ENCODE measurements around the gene FXYD3. TPM values are rescaled to one million over a fixed set of nuclear protein-coding genes. Genes with fewer than 3 reads are reported as not detected.
"Not testable (repeated sequence)": the region's sequence is repeated elsewhere in the genome, so short reads cannot be mapped to it uniquely, and the experiment has no call there.

The FXYD3 gene
- total RNA-seq, 4 donors from 2014 or later, result 391 to 630 (median 546) TPM

DNA sequence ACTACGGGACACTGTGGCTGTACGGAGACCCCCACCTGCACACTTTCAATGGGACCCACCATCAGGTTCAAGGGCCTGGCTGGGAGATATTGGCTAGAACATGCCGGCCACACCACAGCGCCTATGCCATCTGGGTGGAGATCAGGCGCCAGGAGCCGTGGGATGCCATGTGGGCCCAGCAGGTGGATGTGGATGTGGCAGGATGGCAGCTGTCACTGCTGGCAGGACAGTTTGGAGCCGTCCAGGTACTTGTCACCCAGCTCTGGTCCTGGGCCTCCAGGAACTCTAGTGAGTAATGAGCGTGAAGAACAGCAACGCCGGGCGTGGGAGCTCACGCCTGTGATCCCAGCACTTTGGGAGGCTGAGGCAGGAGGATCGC is 15.7 kb upstream of the FXYD3 start:
- no peak for TF ChIP-seq POLR2A (IDR thresholded peaks at IDR 0.05)
- TF ChIP-seq, protein P1, sequence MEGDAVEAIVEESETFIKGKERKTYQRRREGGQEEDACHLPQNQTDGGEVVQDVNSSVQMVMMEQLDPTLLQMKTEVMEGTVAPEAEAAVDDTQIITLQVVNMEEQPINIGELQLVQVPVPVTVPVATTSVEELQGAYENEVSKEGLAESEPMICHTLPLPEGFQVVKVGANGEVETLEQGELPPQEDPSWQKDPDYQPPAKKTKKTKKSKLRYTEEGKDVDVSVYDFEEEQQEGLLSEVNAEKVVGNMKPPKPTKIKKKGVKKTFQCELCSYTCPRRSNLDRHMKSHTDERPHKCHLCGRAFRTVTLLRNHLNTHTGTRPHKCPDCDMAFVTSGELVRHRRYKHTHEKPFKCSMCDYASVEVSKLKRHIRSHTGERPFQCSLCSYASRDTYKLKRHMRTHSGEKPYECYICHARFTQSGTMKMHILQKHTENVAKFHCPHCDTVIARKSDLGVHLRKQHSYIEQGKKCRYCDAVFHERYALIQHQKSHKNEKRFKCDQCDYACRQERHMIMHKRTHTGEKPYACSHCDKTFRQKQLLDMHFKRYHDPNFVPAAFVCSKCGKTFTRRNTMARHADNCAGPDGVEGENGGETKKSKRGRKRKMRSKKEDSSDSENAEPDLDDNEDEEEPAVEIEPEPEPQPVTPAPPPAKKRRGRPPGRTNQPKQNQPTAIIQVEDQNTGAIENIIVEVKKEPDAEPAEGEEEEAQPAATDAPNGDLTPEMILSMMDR (IDR thresholded peaks at IDR 0.05), result no peak
- intact Hi-C loops (cut with DNase I; ENCODE audit: low total_unique reads), result no loop called here
- H3K4me3 ChIP-seq (ENCODE audit: low read depth, poor library complexity, severe bottlenecking), result no peak overlapping the region
- no peak for DNase-seq (ENCODE audit: low spot score in 2 of 2)
- WGBS, 2 donors, result 90 to 92% methylated on average over 11 to 13 of the region's 13 CpGs

DNA sequence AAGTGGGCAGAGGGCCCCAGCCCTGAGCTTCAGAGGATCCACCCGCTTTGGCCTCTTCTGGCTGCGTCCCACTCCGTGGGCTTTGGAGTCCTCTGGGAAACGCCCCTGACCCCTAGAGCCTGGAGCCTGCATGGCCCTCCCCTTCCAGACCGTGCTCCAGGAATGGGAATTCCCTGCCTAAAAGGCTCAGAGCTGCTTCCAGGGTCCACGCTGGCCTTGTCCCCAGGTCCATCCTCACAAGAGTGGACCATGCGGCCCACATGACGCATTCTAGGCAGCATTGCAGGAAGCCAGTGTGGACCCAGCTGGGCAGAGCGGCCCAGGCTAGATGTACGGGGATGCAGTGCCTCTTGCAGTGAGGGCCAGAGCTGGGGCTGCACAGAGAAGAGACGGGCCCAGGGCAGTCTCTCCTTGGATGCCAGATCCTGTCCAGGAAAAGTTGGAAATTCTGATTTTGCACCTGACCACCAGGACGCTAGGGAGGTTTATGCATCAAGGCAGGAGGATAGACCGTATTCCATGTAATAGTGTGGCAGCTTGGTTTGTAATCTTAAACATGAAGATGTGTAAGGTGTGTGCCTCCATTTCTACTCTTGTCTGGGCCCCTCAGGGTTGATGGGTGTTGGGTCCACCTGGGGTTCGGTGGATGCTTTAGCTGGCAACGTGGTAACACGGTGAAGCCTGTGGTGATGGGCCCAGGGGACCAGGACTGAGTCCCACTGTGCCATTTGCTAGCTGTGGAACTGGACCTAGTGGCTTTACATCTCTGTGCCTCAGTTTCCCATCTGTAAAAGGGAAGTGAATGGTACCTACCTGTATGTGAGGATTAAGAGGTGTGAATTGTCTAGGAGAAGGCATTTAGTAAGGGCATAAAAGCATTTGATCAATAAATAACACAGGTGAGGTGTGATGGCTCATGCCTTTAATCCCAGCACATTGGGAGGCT is 14.8 kb upstream of the FXYD3 start:
- no peak for TF ChIP-seq POLR2A (IDR thresholded peaks at IDR 0.05)
- TF ChIP-seq, protein P1 (IDR thresholded peaks at IDR 0.05), result no peak
- 77 to 78% methylated on average over 16 of the region's 16 CpGs for WGBS, 2 donors
- no peak overlapping the region for H3K4me3 ChIP-seq (ENCODE audit: low read depth, poor library complexity, severe bottlenecking)
- intact Hi-C loops (cut with DNase I; ENCODE audit: low total_unique reads), result no loop called here
- DNase-seq (ENCODE audit: low spot score in 2 of 2), result no peak

DNA sequence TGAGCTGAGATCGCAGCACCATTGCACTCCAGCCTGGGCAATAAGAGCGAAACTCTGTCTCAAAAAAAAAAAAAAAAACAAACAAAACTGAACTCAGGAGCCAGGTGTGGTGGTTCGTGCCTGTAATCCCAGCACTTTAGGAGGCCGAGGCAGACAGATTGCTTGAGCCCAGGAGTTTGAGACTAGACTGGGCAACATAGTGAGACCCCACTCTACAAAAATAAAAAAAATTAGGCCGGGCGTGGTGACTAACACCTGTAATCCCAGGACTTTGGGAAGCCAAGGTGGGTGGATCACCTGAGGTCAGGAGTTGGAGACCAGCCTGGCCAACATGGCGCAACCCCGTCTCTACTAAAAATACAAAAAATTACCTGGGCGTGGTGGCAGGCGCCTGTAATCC is 13.7 kb upstream of the FXYD3 start:
- DNase-seq (ENCODE audit: low spot score in 2 of 2); intact Hi-C loops (cut with DNase I; ENCODE audit: low total_unique reads); H3K4me3 ChIP-seq (ENCODE audit: low read depth, poor library complexity, severe bottlenecking): not testable (repeated sequence)
- 92 to 96% methylated on average over 10 of the region's 10 CpGs for WGBS, 2 donors

DNA sequence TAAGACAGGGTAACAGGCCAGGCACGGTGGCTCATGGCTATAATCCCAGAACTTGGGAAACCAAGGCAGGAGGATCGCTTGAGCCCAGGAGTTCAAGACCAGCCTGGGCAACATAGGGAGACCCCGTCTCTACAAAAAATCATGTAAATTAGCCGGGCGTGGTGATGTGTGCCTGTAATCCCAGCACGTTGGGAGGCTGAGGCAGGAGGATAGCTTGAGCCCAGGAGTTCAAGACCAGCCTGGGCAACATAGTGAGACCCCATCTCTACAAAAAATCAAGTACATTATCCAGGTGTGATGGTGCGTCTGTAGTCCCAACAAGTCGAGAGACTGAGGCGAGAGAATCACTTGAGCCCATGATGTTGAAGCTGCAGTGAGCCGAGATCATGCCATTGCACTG is 12.0 kb upstream of the FXYD3 start:
- 75 to 80% methylated on average over 10 of the region's 10 CpGs for WGBS, 2 donors
- H3K4me3 ChIP-seq (ENCODE audit: low read depth, poor library complexity, severe bottlenecking); DNase-seq (ENCODE audit: low spot score in 2 of 2); intact Hi-C loops (cut with DNase I; ENCODE audit: low total_unique reads): not testable (repeated sequence)

DNA sequence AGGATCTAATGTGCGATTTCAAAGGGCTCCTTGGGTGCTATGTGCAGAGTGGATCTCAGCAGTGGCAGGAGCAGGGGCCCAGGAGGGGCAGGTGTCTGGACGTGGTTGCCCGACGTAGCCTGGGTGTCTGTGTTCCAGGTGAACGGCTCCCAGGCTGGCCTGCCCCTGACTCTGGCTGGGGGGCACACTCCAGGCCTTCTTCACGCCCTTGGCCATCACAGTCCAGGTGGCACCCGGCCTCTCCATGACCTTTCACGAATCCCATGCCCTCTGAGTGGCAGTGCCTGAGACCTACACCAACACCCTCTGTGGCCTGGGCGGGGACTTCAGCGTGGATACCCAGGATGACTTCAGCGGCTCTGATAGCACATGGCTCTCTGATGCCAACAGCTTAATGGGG is 11.3 kb upstream of the FXYD3 start:
- TF ChIP-seq, protein P1 (IDR thresholded peaks at IDR 0.05), result no peak
- TF ChIP-seq POLR2A (IDR thresholded peaks at IDR 0.05), result no peak
- no peak overlapping the region for H3K4me3 ChIP-seq (ENCODE audit: low read depth, poor library complexity, severe bottlenecking)
- intact Hi-C loops (cut with DNase I; ENCODE audit: low total_unique reads), result no loop called here
- DNase-seq (ENCODE audit: low spot score in 2 of 2), result no peak
- 87 to 89% methylated on average over 11 of the region's 11 CpGs for WGBS, 2 donors

DNA sequence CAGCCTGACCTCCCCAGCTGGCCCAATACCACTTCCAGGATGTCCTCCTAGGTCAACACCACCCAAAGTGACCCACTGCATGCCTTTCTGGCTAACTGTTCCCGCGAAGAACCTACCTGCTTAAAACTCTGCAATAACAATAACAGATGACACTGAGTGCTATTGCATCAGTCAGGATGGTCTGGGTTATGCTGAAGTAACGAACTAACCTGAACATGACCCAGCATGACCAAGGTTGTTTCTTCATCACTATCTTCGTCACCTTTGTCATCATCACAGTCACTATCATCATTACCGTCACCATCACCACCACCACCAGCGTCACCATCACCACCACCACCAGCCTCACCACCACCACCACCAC is 10.6 kb upstream of the FXYD3 start:
- intact Hi-C loops (cut with DNase I; ENCODE audit: low total_unique reads), result no loop called here
- TF ChIP-seq POLR2A (IDR thresholded peaks at IDR 0.05), result no peak
- no peak overlapping the region for H3K4me3 ChIP-seq (ENCODE audit: low read depth, poor library complexity, severe bottlenecking)
- DNase-seq (ENCODE audit: low spot score in 2 of 2), result no peak
- WGBS, 2 donors, result 88 to 90% methylated on average over 6 of the region's 6 CpGs

DNA sequence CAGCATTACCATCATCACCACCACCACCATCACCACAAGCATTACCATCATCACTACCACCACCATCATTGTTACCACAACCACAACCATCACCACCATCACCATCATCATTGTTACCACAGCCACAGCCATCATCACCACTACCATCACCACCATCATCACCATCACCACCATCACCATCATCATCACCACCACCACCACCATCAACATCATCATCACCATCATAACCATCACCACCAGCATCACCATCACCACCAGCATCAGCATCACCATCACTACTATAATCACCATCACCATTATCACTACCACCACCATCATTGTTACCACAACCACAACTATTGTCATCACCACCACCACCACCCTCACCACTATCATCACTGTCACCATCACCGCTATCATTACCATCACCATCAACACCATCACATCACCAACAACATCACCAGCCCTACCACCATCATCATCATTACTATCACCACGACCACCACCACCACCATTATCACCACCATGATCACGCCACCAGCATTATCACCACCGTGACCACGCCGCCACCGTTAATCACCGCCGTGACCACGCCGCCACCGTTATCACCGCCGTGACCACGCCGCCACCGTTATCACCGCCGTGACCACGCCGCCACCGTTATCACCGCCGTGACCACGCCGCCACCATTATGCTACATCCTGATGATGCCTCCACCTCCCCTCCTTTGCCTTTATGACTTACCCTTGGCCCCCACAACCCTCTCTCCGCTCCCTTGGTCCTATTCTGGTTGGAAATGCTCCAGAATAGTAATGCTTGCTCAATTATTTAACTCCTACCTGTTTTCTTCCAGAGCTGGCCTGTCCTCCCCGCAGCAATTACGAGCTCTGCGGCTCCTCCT is 10.0 kb upstream of the FXYD3 start:
- no peak for DNase-seq (ENCODE audit: low spot score in 2 of 2)
- no peak overlapping the region for H3K4me3 ChIP-seq (ENCODE audit: low read depth, poor library complexity, severe bottlenecking)
- intact Hi-C loops (cut with DNase I; ENCODE audit: low total_unique reads), result no loop called here
- 83 to 88% methylated on average over 30 of the region's 30 CpGs for WGBS, 2 donors
- no peak for TF ChIP-seq POLR2A (IDR thresholded peaks at IDR 0.05)
- TF ChIP-seq, protein P1 (IDR thresholded peaks at IDR 0.05), result no peak
